Neural crest cell (in vitro differentiated cells): Measurements from ENCODE around the gene KIAA0825. TPM values are rescaled to one million over a fixed set of nuclear protein-coding genes. Genes with fewer than 3 reads are reported as not detected.
"Not testable (repeated sequence)": the region's sequence is repeated elsewhere in the genome, so short reads cannot be mapped to it uniquely, and the experiment has no call there.

Experiments used
- DNase-seq: peaks from one replicate; pipeline ENCODE4 v3.0.0; 2021; ENCODE audit warnings: low read depth, mixed read lengths, low spot score
- H3K27ac Mint-ChIP-seq: one replicate; pipeline ENCODE4 v1.8.0; 2021; ENCODE audit warnings: mild to moderate bottlenecking, mixed read lengths; ENCODE audit not compliant: unreplicated experiment
- H3K27me3 Mint-ChIP-seq: 2 replicates; pipeline ENCODE4 v1.8.0; 2021; ENCODE audit warnings: low read depth, mild to moderate bottlenecking, mixed read lengths
- H3K36me3 Mint-ChIP-seq: 2 replicates; pipeline ENCODE4 v1.8.0; 2021; ENCODE audit warnings: low read depth, mild to moderate bottlenecking, mixed read lengths
- H3K4me1 Mint-ChIP-seq: 2 replicates; pipeline ENCODE4 v1.8.0; 2021; ENCODE audit warnings: mixed read lengths
- H3K4me3 Mint-ChIP-seq: one replicate; pipeline ENCODE4 v1.8.0; 2021; ENCODE audit warnings: mild to moderate bottlenecking, mixed read lengths
- H3K9me3 Mint-ChIP-seq: 2 replicates; pipeline ENCODE4 v1.8.0; 2021; ENCODE audit warnings: mixed read lengths
- CTCF ChIP-seq: fragments of 200-600 bp; sonication (generic); conservative IDR thresholded peaks from 2 replicates; pipeline ENCODE4 v1.5.0; 2021; ENCODE audit warnings: antibody characterized with exemption, mild to moderate bottlenecking
- total RNA-seq: library from RNA; stranded (reverse); gene quantifications from 2 replicates; pipeline ENCODE4 v1.2.1, GENCODE V29; 2021

The KIAA0825 gene
- total RNA-seq, 1 donor from 2014 or later, result 3.5 TPM

GRCh38 chr5:94174748-94175411 lies 443.5 kb downstream of the KIAA0825 start:
- Mint-ChIP-seq H3K9me3 (no peaks in the 10 kb centered on the region), H3K4me1 (no peaks in the 10 kb centered on the region), H3K27me3 (no peaks in the 10 kb centered on the region), H3K36me3 (no peaks in the 10 kb centered on the region), H3K27ac (no peak overlapping the region), H3K4me3 (no peak overlapping the region)
- no peak for DNase-seq
- TF ChIP-seq CTCF, result no peak

- no peak for DNase-seq
Measured at GRCh38 chr5:94173100-94173499, 445.3 kb downstream of the KIAA0825 start.

GRCh38 chr5:94171070-94171469 lies 447.3 kb downstream of the KIAA0825 start:
- H3K27ac Mint-ChIP-seq, H3K4me3 Mint-ChIP-seq, H3K9me3 Mint-ChIP-seq, H3K36me3 Mint-ChIP-seq, DNase-seq, H3K4me1 Mint-ChIP-seq, H3K27me3 Mint-ChIP-seq: not testable (repeated sequence)

More at GRCh38 chr5:94173100-94173499, 445.3 kb downstream of the KIAA0825 start:
- H3K36me3 Mint-ChIP-seq, result no peaks in the 10 kb centered on the region
- no peaks in the 10 kb centered on the region for H3K9me3 Mint-ChIP-seq
- H3K27me3 Mint-ChIP-seq, result no peaks in the 10 kb centered on the region
- no peak overlapping the region for H3K27ac Mint-ChIP-seq
- H3K4me3 Mint-ChIP-seq, result no peak overlapping the region
- H3K4me1 Mint-ChIP-seq, result no peaks in the 10 kb centered on the region
- no peak for TF ChIP-seq CTCF

- H3K4me1 Mint-ChIP-seq, H3K27me3 Mint-ChIP-seq, H3K9me3 Mint-ChIP-seq, H3K36me3 Mint-ChIP-seq, H3K4me3 Mint-ChIP-seq, H3K27ac Mint-ChIP-seq, DNase-seq: not testable (repeated sequence)
Measured at GRCh38 chr5:94170158-94170557, 448.2 kb downstream of the KIAA0825 start.

- Mint-ChIP-seq H3K27me3 (no peaks in the 10 kb centered on the region), H3K36me3 (no peaks in the 10 kb centered on the region), H3K4me3 (no peak overlapping the region), H3K4me1 (no peaks in the 10 kb centered on the region), H3K27ac (no peak overlapping the region), H3K9me3 (no peaks in the 10 kb centered on the region)
- no peak for DNase-seq
- TF ChIP-seq CTCF, result no peak
Measured at GRCh38 chr5:94168151-94168550, 450.3 kb downstream of the KIAA0825 start.

GRCh38 chr5:94161801-94162200 lies 456.6 kb downstream of the KIAA0825 start:
- H3K36me3 Mint-ChIP-seq, result no peaks in the 10 kb centered on the region
- H3K4me1 Mint-ChIP-seq, result peaks cover 6% of the 10 kb centered on the region
- H3K9me3 Mint-ChIP-seq, result no peaks in the 10 kb centered on the region
- DNase-seq, result no peak
- no peak for TF ChIP-seq CTCF
- H3K4me3 Mint-ChIP-seq, result no peak overlapping the region
- H3K27ac Mint-ChIP-seq, result no peak overlapping the region
- H3K27me3 Mint-ChIP-seq, result no peaks in the 10 kb centered on the region
